Kidney epithelial cell (primary cell): ENCODE data around the gene COL5A2. TPM values are rescaled to one million over a fixed set of nuclear protein-coding genes. Genes with fewer than 3 reads are reported as not detected.

Source experiments
- DNase-seq: peaks from one replicate; pipeline ENCODE4 v3.0.0-alpha.2; 2010; ENCODE audit warnings: low read depth
- H3K27me3 ChIP-seq: 2 replicates; pipeline ENCODE4 v1.6.0; 2011; ENCODE audit warnings: low read length; ENCODE audit not compliant: control insufficient read depth, insufficient read depth
- H3K36me3 ChIP-seq: 2 replicates; pipeline ENCODE4 v1.5.1; 2011; ENCODE audit warnings: low read length; ENCODE audit not compliant: control insufficient read depth, insufficient read depth
- H3K4me3 ChIP-seq: 2 replicates; pipeline ENCODE4 v1.5.1; 2011; ENCODE audit warnings: low read depth, mild to moderate bottlenecking, control low read depth, low read length
- total RNA-seq: library from RNA; depleted of rRNA; stranded (reverse); fragments of >200 nt; gene quantifications from 2 replicates; pipeline ENCODE4 v1.2.3, GENCODE V29; 2015
- TF ChIP-seq, protein P1 (sequence below): IDR thresholded peaks from 2 replicates; pipeline ENCODE4 v1.5.1; 2011; ENCODE audit warnings: mild to moderate bottlenecking, moderate library complexity, low read length, control low read depth, inconsistent platforms; ENCODE audit not compliant: insufficient read depth, poor library complexity, severe bottlenecking

Gene COL5A2
- 27.1 TPM in 2 replicates for total RNA-seq

DNA sequence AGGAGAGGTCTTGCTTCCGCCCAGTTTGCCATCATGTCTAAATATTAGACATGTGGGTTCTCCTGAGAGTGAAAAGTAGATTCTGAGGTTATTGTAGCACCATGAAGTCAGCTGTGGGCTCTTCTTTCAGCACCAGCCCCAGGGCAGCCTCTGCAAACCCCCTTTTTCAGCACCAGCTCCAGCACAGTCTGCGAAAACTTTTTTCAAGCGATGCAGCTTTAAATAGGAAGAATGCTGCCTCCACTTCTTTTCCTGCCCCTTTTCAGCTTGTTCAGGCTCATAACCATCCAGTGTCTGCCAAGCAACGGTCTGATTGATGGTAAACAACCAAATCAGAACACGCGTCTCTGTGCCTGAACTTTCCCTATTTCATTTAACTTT, at the start of gene COL5A2:
TSS of gene COL5A2 (minus strand) at position 192 of the 381 bp plus-strand sequence. CDS start at position 35, 157 bp downstream.
- no peaks in the 10 kb centered on the region for H3K27me3 ChIP-seq
- H3K4me3 ChIP-seq: peak within 1 kb of the TSS; percentile 58
- peak; percentile 57 for DNase-seq
- TF ChIP-seq, protein P1, sequence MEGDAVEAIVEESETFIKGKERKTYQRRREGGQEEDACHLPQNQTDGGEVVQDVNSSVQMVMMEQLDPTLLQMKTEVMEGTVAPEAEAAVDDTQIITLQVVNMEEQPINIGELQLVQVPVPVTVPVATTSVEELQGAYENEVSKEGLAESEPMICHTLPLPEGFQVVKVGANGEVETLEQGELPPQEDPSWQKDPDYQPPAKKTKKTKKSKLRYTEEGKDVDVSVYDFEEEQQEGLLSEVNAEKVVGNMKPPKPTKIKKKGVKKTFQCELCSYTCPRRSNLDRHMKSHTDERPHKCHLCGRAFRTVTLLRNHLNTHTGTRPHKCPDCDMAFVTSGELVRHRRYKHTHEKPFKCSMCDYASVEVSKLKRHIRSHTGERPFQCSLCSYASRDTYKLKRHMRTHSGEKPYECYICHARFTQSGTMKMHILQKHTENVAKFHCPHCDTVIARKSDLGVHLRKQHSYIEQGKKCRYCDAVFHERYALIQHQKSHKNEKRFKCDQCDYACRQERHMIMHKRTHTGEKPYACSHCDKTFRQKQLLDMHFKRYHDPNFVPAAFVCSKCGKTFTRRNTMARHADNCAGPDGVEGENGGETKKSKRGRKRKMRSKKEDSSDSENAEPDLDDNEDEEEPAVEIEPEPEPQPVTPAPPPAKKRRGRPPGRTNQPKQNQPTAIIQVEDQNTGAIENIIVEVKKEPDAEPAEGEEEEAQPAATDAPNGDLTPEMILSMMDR: no peak
- H3K36me3 ChIP-seq: no peaks in the 10 kb centered on the region

- no peaks in the 10 kb centered on the region for H3K27me3 ChIP-seq
- H3K4me3 ChIP-seq: no peak overlapping the region
- DNase-seq: no peak
- TF ChIP-seq, protein P1: no peak
- H3K36me3 ChIP-seq: no peaks in the 10 kb centered on the region
These were observed 46.5 kb upstream of the COL5A2 start for GRCh38 chr2:189226017-189226416.

- no peak for DNase-seq
- TF ChIP-seq, protein P1: no peak
- no peaks in the 10 kb centered on the region for H3K27me3 ChIP-seq
- no peaks in the 10 kb centered on the region for H3K36me3 ChIP-seq
- H3K4me3 ChIP-seq: no peak overlapping the region
These were observed 45.5 kb upstream of the COL5A2 start for GRCh38 chr2:189225032-189225431.

DNA sequence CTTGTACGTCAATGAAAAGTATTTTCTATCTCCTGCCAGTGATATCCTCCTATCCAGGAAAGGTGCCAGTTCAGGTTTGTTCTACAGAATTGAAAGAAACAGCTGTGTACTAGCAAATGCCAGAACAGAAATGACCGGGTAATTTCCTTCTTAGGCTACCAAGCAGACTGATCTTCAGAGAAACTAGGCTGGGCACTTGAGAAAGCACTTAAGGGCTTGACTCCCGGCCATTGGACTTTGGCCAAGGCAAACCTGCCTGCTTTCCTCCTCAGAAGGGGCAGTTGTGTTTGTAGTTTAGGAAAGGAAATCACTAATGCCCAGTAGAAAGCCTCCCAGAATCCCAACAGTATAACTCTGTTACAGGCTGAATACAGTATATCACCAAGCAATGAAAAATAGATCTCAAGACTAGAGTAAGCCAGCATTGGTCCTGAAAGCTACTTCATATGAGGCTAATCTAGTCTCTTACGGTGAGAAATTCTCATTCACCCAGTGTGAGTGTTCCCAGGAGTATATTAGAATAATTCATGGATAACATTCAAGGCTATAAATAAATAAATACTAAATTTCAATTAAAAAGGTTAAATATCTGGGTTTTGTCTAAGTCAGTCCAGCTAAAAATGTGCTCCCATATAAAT, 43.0 kb upstream of the COL5A2 start:
- Histone ChIP-seq H3K4me3 (no peak overlapping the region), H3K27me3 (no peaks in the 10 kb centered on the region), H3K36me3 (no peaks in the 10 kb centered on the region)
- DNase-seq: no peak
- TF ChIP-seq, protein P1: no peak

DNA sequence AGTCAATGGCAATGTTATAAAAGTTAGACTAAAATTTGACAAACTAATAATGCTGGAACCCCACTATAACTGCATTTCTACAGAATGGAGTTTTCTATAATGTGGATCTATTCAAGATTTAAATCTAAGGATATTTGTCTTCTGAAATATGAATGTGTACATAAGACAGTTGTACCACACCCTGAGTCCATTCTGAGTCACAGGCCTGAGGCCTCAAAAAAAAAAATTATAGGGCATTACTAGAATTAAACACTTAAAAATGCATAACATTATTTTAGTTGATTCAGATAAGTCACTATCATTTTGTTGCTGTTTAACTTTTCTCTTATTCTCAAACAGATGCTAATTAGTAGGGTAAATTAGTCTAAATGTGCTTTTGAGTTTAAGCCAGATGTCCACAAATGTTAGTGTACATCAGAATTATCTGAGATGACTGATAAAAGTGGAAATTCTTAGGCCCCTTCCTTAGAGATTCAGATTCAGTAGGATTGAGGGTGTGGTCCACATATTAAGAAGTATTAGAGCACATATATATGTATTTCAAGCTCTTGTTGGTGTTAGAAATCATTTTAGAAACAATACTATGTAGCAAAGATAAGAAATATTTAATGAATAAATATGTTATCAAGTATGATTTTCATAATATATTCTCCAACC, 42.4 kb upstream of the COL5A2 start:
- Histone ChIP-seq H3K4me3 (no peak overlapping the region), H3K27me3 (no peaks in the 10 kb centered on the region), H3K36me3 (no peaks in the 10 kb centered on the region)
- no peak for DNase-seq
- TF ChIP-seq, protein P1: no peak

- H3K27me3 ChIP-seq: no peaks in the 10 kb centered on the region
- TF ChIP-seq, protein P1: no peak
- no peaks in the 10 kb centered on the region for H3K36me3 ChIP-seq
- H3K4me3 ChIP-seq: no peak overlapping the region
- no peak for DNase-seq
These were observed 38.7 kb upstream of the COL5A2 start for GRCh38 chr2:189218236-189218635.
